HG03135 (cell line): ENCODE data around the gene LONP2.
A peak's percentile ranks its signal among the peaks of the same experiment; 100 is the strongest.
"Not testable (repeated sequence)": the region's sequence is repeated elsewhere in the genome, so short reads cannot be mapped to it uniquely, and the experiment has no call there.

Source experiments
- ATAC-seq: cut with Tn5 transposase; IDR thresholded peaks from one replicate; pipeline ENCODE4 v1.9.1; 2021; ENCODE audit warnings: mild to moderate bottlenecking, moderate library complexity; ENCODE audit not compliant: unreplicated experiment

Gene LONP2

GRCh38 chr16:48330189-48330840 is 86.2 kb downstream of the LONP2 start:
- ATAC-seq: no peak

DNA sequence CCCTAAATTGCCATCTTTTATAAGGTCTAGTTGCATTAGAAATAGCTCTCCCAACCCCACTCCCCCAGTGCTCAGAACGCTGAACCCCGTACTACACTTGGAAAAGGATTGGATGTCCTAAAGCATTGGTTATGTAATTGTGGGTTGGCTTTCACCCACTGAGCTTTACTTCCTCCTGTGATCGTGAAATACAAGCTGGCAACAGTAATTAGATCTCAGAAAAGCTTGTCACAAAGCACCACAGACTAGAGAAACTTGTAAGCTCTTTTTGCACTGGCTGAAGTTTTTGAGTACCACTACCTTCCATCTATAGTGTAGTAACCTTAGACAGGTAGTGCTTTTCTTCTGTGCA is 86.7 kb downstream of the LONP2 start:
- no peak for ATAC-seq

- ATAC-seq: no peak
These were observed 88.9 kb downstream of the LONP2 start for GRCh38 chr16:48332978-48333377.

- no peak for ATAC-seq
These were observed 90.2 kb downstream of the LONP2 start for GRCh38 chr16:48334325-48334724.

GRCh38 chr16:48335961-48336360 is 91.9 kb downstream of the LONP2 start:
- ATAC-seq: no peak

GRCh38 chr16:48340054-48340453 is 96.0 kb downstream of the LONP2 start:
- ATAC-seq: no peak

- ATAC-seq: no peak
These were observed 98.5 kb downstream of the LONP2 start for GRCh38 chr16:48342591-48342990.

GRCh38 chr16:48347191-48347865 is 103.2 kb downstream of the LONP2 start:
- ATAC-seq: no peak

GRCh38 chr16:48347980-48348379 is 103.9 kb downstream of the LONP2 start:
- ATAC-seq: no peak

DNA sequence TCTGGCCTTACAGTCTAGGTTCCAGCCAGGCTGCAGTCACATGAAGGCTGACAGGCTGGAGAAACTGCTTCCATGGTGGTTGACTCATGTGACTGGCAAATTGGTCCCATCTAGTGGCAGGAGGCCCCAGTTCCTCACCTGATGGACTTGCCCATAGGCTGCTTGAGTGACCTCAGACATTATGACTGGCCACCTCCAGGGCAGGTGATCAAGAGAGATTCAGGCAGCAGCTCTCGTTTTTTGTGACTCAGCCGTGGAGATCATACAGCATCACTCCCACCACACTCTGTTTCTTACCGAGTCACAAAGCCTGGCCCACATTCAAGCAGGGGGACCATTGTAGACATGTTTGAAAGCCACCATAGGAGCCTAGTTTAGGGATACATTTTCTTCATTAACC is 106.6 kb downstream of the LONP2 start:
- no peak for ATAC-seq

DNA sequence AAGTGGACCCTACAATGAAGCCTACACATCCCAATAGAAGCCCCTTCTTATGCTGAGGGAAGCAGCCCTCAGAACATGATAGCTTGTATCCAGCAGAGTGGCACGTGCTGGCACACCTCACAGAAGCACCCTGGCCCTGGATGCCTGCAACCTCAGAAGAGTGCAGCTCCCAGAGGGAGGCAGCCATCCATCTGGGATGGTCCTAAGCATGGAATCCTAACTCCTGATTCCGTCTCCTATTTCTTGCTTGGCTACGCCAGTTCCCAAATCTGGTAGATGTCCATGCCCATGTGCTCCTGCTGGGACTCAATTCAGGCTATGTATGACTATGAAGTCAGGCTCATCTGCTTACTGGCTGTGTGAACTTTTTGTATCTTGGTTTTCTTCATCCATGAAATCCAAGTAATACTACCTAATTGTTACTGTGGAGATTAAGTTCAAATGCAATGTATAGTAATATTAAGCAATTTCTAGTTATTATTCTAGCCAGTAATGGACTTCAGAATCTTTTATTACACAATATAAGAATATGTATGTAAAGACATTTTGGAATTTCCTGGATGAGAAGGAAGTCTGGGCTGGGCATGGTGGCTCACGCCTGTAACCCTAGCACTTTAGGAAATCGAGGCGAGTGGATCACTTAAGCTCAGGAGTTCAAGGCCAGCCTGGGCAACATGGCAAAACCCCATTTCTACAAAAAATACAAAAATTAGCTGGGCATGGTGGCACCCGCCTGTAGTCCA is 108.7 kb downstream of the LONP2 start:
- ATAC-seq: no peak

GRCh38 chr16:48353565-48354163 is 109.6 kb downstream of the LONP2 start:
- ATAC-seq: peak; percentile 83

- not testable (repeated sequence) for ATAC-seq
These were observed 110.3 kb downstream of the LONP2 start for GRCh38 chr16:48354385-48354784.

DNA sequence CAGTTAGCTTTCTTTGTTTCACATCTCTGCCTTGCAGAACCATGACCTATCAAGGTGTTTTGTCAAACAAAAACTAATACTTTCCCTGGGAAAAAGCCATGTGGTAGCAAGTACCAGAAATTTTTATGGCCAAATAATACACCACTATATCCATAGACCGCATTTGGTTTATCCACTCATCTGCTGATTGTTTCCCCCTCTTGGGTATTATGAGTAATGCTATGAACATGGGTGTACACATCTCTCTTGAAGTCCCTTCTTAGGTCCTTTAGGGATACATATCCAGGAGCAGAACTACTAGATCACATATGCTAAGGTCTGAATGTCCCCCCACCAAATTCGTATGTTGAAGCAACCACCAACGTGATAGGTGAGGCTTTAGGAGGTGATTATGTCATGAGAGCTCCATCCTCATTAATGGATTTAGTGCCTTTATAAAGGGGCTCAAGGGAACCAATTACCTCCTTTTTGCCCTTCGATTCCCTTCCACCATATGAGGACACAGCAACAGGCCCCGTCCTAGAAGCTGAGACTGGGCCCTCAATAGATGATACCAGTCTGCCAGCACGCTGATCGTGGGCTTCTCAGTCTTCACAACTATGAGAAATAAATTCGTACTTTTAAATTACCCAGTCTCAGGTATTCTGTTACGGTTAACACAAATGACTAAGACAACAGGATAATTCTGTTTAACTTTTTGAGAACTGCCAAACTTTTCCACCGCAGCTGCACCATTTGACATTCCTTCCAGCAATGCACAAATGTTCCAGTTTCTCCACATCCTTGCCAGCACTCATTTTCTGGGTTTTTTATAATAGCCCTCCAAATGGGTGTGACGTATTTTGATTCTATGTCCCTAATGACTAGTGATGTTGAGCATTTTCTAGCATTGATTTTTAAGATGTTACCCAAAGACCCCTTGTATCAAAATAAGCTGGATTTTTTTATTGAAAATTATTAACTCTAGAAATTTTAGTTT is 111.1 kb downstream of the LONP2 start:
- ATAC-seq: no peak

DNA sequence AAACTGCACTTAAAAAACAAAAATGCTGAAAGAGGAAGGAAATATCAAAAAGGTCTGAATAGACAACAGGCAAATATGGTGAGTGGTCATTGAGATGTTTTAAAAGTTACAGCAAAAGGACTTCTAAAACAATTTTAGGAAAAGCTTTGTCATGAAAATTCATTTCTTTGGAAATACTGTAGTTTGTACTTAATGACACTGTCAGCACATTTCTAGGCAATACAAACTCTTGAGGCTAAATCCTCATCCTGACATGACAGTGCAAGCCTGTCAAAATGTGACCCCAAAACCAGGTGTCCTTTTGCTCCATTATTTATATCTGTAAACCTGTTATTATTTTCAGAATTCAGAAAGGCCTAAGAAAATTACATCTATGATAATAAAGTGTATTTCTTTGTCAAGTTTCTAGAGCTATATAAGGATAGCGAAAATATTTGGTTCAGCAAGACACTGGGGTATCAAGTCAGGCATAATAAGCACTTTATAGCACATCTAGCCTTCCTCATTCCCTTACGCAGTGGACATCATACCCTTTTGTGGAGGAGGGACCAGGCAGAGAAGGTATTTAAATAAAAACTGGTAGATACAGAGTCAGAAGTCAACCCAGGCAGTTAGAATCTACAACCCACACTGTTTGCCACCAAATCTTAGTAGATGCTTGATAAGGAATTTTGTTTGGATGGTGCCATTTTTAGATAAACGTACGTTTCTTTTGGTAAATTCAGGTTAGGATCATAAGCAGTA is 112.7 kb downstream of the LONP2 start:
- ATAC-seq: no peak

GRCh38 chr16:48358419-48358818 is 114.3 kb downstream of the LONP2 start:
- no peak for ATAC-seq

- ATAC-seq: no peak
These were observed 115.9 kb downstream of the LONP2 start for GRCh38 chr16:48359983-48360382.

GRCh38 chr16:48361012-48361411 is 116.9 kb downstream of the LONP2 start:
- ATAC-seq: no peak

GRCh38 chr16:48361540-48362144 is 117.5 kb downstream of the LONP2 start:
- ATAC-seq: no peak
